GM12892 (cell line): ENCODE data around the gene LDLRAD3.

ENCODE experiments used
- POLR2A ChIP-seq: IDR thresholded peaks from 2 replicates; pipeline ENCODE4 v1.6.1; 2011; ENCODE audit warnings: low read depth, low read length, control low read depth
- POLR2AphosphoS5 ChIP-seq: IDR thresholded peaks from 2 replicates; pipeline ENCODE4 v1.6.1; 2011; ENCODE audit warnings: low read depth, low read length, control low read depth
- TAF1 ChIP-seq: IDR thresholded peaks from 2 replicates; pipeline ENCODE4 v1.6.1; 2011; ENCODE audit warnings: low read depth, mild to moderate bottlenecking, control low read depth, low read length, borderline replicate concordance

- no peak for TF ChIP-seq POLR2A
- no peak for TF ChIP-seq TAF1
- no peak for TF ChIP-seq POLR2AphosphoS5
Measured at GRCh38 chr11:36046932-36047331, 103.1 kb downstream of the LDLRAD3 start.
